Choroid plexus epithelial cell (primary cell): ENCODE results near the gene TRPM7.
"Not testable (repeated sequence)": the region's sequence is repeated elsewhere in the genome, so short reads cannot be mapped to it uniquely, and the experiment has no call there.

Experiments used
- DNase-seq: peaks from one replicate; pipeline ENCODE4 v3.0.0-alpha.2; 2010; ENCODE audit warnings: low read depth
- H3K4me3 ChIP-seq: 2 replicates; pipeline ENCODE4 v1.5.1; 2011; ENCODE audit warnings: low read depth, mild to moderate bottlenecking, control low read depth, low read length, moderate library complexity
- CTCF ChIP-seq: conservative IDR thresholded peaks from 2 replicates; pipeline ENCODE4 v1.5.1; 2011; ENCODE audit warnings: low read depth, mild to moderate bottlenecking, control low read depth, inconsistent platforms, low read length, moderate library complexity

Gene TRPM7

DNA sequence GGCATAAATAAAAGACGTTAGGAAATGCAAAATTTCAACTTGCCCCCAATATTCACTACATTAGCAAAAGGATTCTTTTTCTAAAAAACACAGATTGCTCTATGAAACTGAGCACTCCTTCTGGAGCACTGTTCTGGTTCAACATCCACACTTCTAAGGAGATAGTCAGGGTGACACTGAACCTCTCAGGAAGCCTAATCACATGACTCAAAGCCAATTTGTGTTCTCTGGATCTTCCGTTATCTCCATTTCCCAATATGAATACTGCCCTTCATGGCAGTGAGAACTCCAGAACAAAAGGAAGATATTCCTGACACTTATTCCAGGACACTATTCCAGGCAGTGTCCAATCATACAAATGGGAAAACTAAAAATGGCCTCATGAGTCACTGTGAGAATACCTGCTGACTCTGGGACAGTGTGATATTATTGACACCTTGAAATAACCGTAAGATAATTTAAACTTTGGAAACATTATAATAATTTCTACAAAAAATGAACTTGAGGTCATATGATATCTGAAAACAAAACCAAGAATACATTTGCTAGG is 21.4 kb upstream of the TRPM7 start:
- DNase-seq: no peak
- H3K4me3 ChIP-seq: no peak overlapping the region
- no peak for TF ChIP-seq CTCF

- peak; percentile 14 for DNase-seq
- TF ChIP-seq CTCF: no peak
- H3K4me3 ChIP-seq: no peak overlapping the region
Observed at GRCh38 chr15:50702762-50703334, 16.3 kb upstream of the TRPM7 start.

- no peak for TF ChIP-seq CTCF
- no peak for DNase-seq
- H3K4me3 ChIP-seq: no peak overlapping the region
Observed at GRCh38 chr15:50698101-50698500, 11.5 kb upstream of the TRPM7 start.

DNA sequence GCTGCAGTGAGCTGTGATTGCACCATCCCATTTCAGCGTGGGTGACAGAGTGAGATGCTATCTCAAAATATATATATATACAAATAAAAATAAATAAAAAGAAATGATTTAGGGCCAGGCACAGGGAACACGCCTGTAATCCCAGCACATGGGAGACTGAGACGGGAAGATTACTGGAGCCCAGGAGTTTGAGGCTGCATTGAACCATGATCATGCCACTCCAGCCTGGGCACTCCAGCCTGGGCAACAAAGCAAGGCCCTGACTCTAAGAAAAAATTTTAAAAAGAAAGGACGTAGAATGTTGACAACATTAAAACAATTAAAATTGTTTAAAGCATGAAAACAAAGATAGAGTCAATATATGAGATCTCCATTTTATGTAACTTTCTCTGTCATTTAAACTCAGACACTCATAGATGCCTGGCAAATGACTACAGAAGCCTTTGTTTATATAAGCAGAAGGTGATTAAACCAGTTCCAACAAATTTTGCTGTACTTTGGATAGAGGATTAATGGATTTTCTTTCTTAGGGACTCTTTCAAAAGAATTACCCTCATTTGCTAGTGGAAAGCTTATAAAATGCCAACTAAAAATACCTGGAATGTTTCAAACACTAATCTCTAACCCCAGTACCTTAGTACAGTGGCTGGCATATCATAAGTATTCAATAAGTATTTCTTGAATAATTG is 10.7 kb upstream of the TRPM7 start:
- no peak for TF ChIP-seq CTCF
- DNase-seq: no peak
- no peak overlapping the region for H3K4me3 ChIP-seq

- not testable (repeated sequence) for H3K4me3 ChIP-seq, DNase-seq
Observed at GRCh38 chr15:50694634-50695165, 8.1 kb upstream of the TRPM7 start.

- no peak for TF ChIP-seq CTCF
- peak overlapping the region; percentile 97 for H3K4me3 ChIP-seq
- no peak for DNase-seq
Observed at GRCh38 chr15:50687302-50687902, 805 bp upstream of the TRPM7 start.

GRCh38 chr15:50685976-50686468 is 575 bp downstream of the TRPM7 start:
- TF ChIP-seq CTCF: peak; percentile 37
- peak; percentile 65 for DNase-seq
- peak overlapping the region; percentile 97 for H3K4me3 ChIP-seq
